ENCODE results near the gene MRM3. TPM values are rescaled to one million over a fixed set of nuclear protein-coding genes. Genes with fewer than 3 reads are reported as not detected.

Gene MRM3
- total RNA-seq, 6 experiments from 2014 or later: 10.0 to 18.1 (median 13.4) TPM

GRCh38 chr17:806346-806745 is 24.2 kb downstream of the MRM3 start:
- Histone ChIP-seq H3K27ac (no peak overlapping the region), H3K4me3 (no peak overlapping the region), H3K27me3 (no peaks in the 10 kb centered on the region), H3K9me3 (no peaks in the 10 kb centered on the region), H3K4me1 (peaks cover 0 to 3% (median 0%) of the 10 kb centered on the region in 4 donors), H3K36me3 (no peaks in the 10 kb centered on the region)
- no peak for DNase-seq
- 73% methylated on average over 10 of the region's 13 CpGs for WGBS (ENCODE audit: insufficient coverage, low coverage, low lambda C conversion rate, missing lambda C conversion rate)
- no peak for TF ChIP-seq CTCF (IDR thresholded peaks at IDR 0.05)
- TF ChIP-seq POLR2A (IDR thresholded peaks at IDR 0.05): no peak
- ATAC-seq: no peak
- intact Hi-C loops (cut with DNase I): no loop called here

GRCh38 chr17:806781-807522 is 24.8 kb downstream of the MRM3 start:
- no peak for TF ChIP-seq POLR2A (IDR thresholded peaks at IDR 0.05)
- TF ChIP-seq CTCF (IDR thresholded peaks at IDR 0.05): no peak
- no peaks in the 10 kb centered on the region for H3K4me1 ChIP-seq
- 80% methylated on average over 2 of the region's 33 CpGs for WGBS (ENCODE audit: insufficient coverage, low coverage, low lambda C conversion rate, missing lambda C conversion rate)
- no peaks in the 10 kb centered on the region for H3K36me3 ChIP-seq
- H3K27ac ChIP-seq: no peak overlapping the region
- H3K9me3 ChIP-seq: no peaks in the 10 kb centered on the region
- no peak for DNase-seq
- intact Hi-C loops (cut with DNase I): no loop called here
- no peak overlapping the region for H3K4me3 ChIP-seq
- no peaks in the 10 kb centered on the region for H3K27me3 ChIP-seq
- ATAC-seq: no peak

GRCh38 chr17:807523-808294 is 25.6 kb downstream of the MRM3 start:
- TF ChIP-seq POLR2A (IDR thresholded peaks at IDR 0.05): no peak
- no peak for TF ChIP-seq CTCF (IDR thresholded peaks at IDR 0.05)
- ATAC-seq (no peak), DNase-seq (no peak)
- Histone ChIP-seq H3K4me3 (no peak overlapping the region), H3K9me3 (no peaks in the 10 kb centered on the region), H3K4me1 (no peaks in the 10 kb centered on the region), H3K36me3 (no peaks in the 10 kb centered on the region), H3K27me3 (no peaks in the 10 kb centered on the region), H3K27ac (no peak overlapping the region)
- intact Hi-C loops (cut with DNase I): no loop called here
- no CpG with 5 or more reads among the region's 28 CpGs for WGBS (ENCODE audit: insufficient coverage, low coverage, low lambda C conversion rate, missing lambda C conversion rate)

- no peaks in the 10 kb centered on the region for H3K4me1 ChIP-seq
- no peak overlapping the region for H3K27ac ChIP-seq
- H3K27me3 ChIP-seq: no peaks in the 10 kb centered on the region
- no peak for DNase-seq
- TF ChIP-seq CTCF (IDR thresholded peaks at IDR 0.05) (no peak), POLR2A (IDR thresholded peaks at IDR 0.05) (no peak)
- no peaks in the 10 kb centered on the region for H3K36me3 ChIP-seq
- H3K9me3 ChIP-seq: no peaks in the 10 kb centered on the region
- intact Hi-C loops (cut with DNase I): no loop called here
- no peak for ATAC-seq
- 65% methylated on average over 14 of the region's 29 CpGs for WGBS (ENCODE audit: insufficient coverage, low coverage, low lambda C conversion rate, missing lambda C conversion rate)
- H3K4me3 ChIP-seq: no peak overlapping the region
Measured at GRCh38 chr17:811051-811784, 29.1 kb downstream of the MRM3 start.
